ENCODE results near the gene GNG4.

The GNG4 gene

DNA sequence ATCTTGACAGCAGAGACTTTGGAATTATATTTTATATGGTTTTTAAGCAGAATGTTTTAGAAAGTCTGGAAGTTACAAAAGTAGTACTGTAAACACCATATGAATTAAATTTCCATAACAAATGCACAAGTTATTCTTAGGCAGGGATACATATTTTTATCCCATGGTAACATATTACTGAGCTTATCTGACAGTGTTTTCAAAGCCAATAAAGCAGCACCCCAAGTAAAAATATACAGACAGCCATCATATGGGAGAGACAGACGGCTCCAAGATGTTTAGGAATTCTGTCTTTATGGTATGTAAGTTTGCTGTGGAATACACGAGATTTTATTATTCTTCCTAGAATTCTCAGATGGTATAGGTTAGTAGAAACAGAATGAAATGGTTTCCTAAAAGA is 12.0 kb upstream of the GNG4 start:
- TF ChIP-seq, protein P1, sequence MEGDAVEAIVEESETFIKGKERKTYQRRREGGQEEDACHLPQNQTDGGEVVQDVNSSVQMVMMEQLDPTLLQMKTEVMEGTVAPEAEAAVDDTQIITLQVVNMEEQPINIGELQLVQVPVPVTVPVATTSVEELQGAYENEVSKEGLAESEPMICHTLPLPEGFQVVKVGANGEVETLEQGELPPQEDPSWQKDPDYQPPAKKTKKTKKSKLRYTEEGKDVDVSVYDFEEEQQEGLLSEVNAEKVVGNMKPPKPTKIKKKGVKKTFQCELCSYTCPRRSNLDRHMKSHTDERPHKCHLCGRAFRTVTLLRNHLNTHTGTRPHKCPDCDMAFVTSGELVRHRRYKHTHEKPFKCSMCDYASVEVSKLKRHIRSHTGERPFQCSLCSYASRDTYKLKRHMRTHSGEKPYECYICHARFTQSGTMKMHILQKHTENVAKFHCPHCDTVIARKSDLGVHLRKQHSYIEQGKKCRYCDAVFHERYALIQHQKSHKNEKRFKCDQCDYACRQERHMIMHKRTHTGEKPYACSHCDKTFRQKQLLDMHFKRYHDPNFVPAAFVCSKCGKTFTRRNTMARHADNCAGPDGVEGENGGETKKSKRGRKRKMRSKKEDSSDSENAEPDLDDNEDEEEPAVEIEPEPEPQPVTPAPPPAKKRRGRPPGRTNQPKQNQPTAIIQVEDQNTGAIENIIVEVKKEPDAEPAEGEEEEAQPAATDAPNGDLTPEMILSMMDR (IDR thresholded peaks at IDR 0.05; ENCODE audit: low read depth, low read length), result no peak
- no peak overlapping the region for H3K4me3 ChIP-seq (ENCODE audit: low read depth, low read length)

DNA sequence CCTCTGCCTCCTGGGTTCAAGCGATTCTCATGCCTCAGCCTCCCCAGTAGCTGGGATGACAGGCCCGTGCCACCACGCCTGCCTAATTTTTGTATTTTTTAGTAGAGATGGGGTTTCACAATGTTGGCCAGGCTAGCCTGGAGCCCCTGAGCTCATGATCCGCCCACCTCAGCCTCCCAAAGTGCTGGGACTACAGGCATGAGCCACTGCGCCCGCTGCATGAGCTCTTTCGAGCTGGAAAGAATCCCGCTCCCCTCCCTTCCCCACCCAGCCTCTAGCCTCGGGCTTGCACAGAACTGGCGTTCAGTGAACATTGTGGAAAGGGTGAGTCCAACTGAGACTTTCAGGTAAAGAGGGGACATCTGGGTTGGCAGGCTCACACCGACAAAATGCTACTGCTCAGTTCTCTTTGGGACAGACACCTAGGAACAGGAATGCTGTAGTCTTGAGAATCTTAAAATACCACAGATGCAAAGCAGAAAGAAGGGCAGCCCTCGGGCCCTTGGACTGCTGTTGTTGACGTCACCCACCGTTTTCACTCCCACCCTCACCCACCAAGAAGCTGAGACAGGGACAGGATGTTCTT is 9.7 kb upstream of the GNG4 start:
- no peak overlapping the region for H3K4me3 ChIP-seq (ENCODE audit: low read depth, low read length)
- TF ChIP-seq, protein P1 (IDR thresholded peaks at IDR 0.05; ENCODE audit: low read depth, low read length), result no peak

DNA sequence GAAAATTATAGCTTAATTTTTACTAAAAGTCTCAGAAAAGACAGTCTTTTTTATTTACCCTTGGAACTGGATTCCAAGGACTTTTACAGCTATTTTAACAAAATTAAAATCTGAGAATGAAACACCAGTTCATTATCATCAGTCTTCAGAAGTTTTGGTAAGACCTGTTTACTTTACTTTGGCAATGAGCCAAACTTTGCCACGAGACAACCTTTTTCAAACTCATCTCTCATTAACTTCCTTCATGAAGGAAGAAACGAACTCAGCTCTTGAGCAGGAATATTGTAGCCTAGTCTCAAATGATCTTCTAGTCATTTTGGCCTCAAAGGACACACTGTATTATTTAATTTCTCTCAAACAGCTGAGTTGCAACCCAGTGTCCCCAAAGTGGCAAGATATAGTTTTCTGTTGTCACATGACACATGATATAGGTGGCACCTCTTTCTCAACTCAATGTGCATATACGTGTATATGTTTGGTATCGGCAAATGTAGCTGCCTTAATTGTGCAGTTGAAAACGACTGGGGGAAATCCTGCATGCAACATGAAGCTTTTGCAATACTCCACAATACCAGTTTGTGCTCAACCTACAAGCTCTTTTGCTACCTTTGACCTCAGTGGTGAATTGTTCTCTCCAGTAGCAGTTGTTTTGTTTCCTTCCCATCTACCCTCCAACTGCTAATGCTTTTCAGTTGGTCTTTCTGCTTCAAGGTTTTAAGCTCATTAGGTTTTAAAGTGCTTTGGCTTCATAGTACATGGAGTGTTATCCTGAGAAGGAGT is 8.4 kb upstream of the GNG4 start:
- H3K4me3 ChIP-seq (ENCODE audit: low read depth, low read length), result no peak overlapping the region
- TF ChIP-seq, protein P1 (IDR thresholded peaks at IDR 0.05; ENCODE audit: low read depth, low read length), result no peak

DNA sequence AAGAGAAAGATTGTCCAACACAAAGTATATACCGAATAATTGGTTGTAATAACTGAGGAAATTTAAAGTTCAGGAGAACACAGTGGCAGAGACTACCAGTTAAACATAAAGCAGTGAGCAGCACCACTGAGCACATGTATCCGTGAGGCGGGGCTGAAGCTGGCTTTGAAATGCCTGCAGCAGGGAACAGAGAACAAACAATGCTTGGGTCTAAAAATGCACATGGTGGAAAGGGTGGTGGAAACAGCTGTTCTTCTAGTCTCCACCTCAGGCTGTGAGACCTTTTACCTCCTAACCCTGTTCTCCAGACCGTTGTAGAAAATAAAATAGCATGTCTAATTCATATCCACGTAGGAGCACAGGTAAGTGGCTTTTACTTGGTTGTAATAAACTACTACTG is 7.7 kb upstream of the GNG4 start:
- TF ChIP-seq, protein P1 (IDR thresholded peaks at IDR 0.05; ENCODE audit: low read depth, low read length), result no peak
- H3K4me3 ChIP-seq (ENCODE audit: low read depth, low read length), result no peak overlapping the region

DNA sequence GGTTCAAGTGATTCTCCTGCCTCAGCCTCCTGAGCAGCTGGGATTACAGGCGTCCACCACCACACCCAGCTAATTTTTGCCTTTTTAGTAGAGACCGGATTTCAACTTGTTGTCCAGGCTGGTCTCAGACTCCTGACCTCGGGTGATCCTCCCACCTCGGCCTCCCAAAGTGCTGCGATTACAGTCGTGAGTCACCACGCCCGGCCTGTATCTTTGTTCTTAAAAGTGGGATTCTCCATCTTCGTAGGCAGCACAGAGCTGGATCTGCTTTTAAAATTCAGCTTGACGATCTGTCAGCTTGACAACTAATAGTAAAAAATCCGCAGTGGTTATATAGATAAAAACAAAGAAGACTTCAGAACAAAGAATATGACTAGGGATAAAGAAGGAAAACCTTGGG is 2.8 kb upstream of the GNG4 start:
- no peak overlapping the region for H3K4me3 ChIP-seq (ENCODE audit: low read depth, low read length)
- TF ChIP-seq, protein P1 (IDR thresholded peaks at IDR 0.05; ENCODE audit: low read depth, low read length), result no peak

DNA sequence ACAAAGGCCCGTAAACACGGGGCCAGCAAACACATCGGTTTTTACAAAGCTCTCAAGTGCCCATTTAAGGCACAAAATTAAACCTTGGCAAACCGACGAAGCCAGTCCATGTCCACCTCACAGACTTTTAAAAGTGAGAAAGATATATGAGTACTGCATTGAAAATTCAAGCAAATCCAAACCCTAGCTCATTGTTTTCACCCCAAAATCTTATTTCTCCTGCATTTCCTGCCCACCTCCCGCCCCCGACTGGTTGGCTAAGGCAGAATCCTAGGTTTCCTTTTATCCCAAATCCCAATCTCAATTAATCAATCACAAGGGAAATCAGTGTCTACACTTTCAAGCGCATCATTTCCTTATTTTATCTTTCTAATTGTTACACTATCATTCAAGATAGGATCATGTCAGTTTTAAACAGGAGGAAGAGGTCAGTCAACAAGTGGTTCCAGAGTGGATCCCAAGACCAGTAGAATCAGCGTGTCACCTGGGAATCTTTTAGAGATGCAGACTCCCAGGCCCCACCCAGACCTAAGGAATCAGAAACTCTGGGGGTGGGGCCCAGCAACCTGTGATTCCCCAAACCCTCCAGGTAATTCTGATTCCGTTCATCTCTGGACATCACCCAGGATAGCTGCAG is 1.7 kb upstream of the GNG4 start:
- TF ChIP-seq, protein P1 (IDR thresholded peaks at IDR 0.05; ENCODE audit: low read depth, low read length), result no peak
- H3K4me3 ChIP-seq (ENCODE audit: low read depth, low read length), result no peak overlapping the region

Measured in WI38 (cell line).